Heart right ventricle (tissue), 16 donors: ENCODE results near the gene UBQLNL. TPM values are rescaled to one million over a fixed set of nuclear protein-coding genes. Genes with fewer than 3 reads are reported as not detected.

Source experiments
- ATAC-seq, 8 donors: fragments of 200-7000 bp; cut with Tn5 transposase; one replicate each; pipeline ENCODE4 v1.9.1; 2020; ENCODE audit warnings: mild to moderate bottlenecking in 8 of 8, moderate library complexity in 8 of 8, moderate number of reproducible peaks in 1 of 8
- DNase-seq, 2 donors: peaks; one replicate each; pipeline ENCODE4 v3.0.0-alpha.2; 2020
- H3K27ac ChIP-seq, 10 donors: fragments of 200-600 bp; sonication (generic) in 2 of 10; one replicate each; pipeline versions ENCODE4 v1.5.0 to v1.8.0; 2020 to 2022; ENCODE audit warnings: mild to moderate bottlenecking in 3 of 10
- H3K27me3 ChIP-seq, 7 donors: fragments of 200-600 bp; one replicate each; pipeline ENCODE4 v1.8.0; 2021 to 2022; ENCODE audit warnings: mild to moderate bottlenecking in 2 of 7
- H3K36me3 ChIP-seq, 9 donors: fragments of 200-600 bp; sonication (generic) in 1 of 9; one replicate each; pipeline versions ENCODE4 v1.5.0 to v1.8.0; 2020 to 2022; ENCODE audit warnings: mild to moderate bottlenecking in 2 of 9
- H3K4me1 ChIP-seq, 9 donors: fragments of 200-600 bp; sonication (generic) in 1 of 9; one replicate each; pipeline versions ENCODE4 v1.5.0 to v1.8.0; 2020 to 2022; ENCODE audit warnings: mild to moderate bottlenecking in 4 of 9
- H3K4me3 ChIP-seq, 10 donors: fragments of 200-600 bp; sonication (generic) in 2 of 10; one replicate each; pipeline versions ENCODE4 v1.5.0 to v1.8.0; 2020 to 2022; ENCODE audit warnings: mild to moderate bottlenecking in 7 of 10, moderate library complexity in 2 of 10
- H3K9me3 ChIP-seq, 11 donors: fragments of 200-600 bp in 10 of 11; sonication (generic) in 2 of 11; one replicate each; pipeline versions ENCODE4 v1.5.0 to v1.8.0; 2013 to 2022; ENCODE audit warnings: mild to moderate bottlenecking in 2 of 11, control low read depth in 1 of 11, moderate library complexity in 1 of 11
- WGBS, 2 donors: extraction: QIAGEN DNeasy Blood & Tissue Kit; methylation state at CpG; one replicate each; pipeline ENCODE4 v1.1.7; 2013; ENCODE audit warnings: inconsistent platforms in 1 of 2; 5-methylcytosine and 5-hydroxymethylcytosine counted together
- intact Hi-C, 10 donors: fragments of 100-400 bp; cut with DNase I; formaldehyde crosslinking; loops; one replicate each; pipeline versions ENCODE4 v1.11.1 to v1.14.2; 2022
- polyA plus RNA-seq, 2 donors: library from polyadenylated mRNA; stranded (reverse); fragments of 200-250 nt; gene quantifications; one replicate each; pipeline ENCODE4 v1.2.3, GENCODE V29; 2013
- total RNA-seq, 10 donors: library from RNA; stranded (reverse); fragmentation: NEBNext Ultra II Directional in 3 of 10; extraction: Animal tissue kit (Norgen Biotek cat#: 25700) in 3 of 10; gene quantifications; one replicate each; pipeline versions ENCODE4 v1.2.1 to v1.2.4, GENCODE V29; 2021 to 2023
- TF ChIP-seq, protein P1 (sequence below), 9 donors: fragments of 200-600 bp; sonication (generic) in 2 of 9; IDR thresholded peaks; one replicate each; pipeline versions ENCODE4 v1.5.0 to v1.8.0; 2021 to 2022; ENCODE audit warnings: antibody characterized with exemption in 9 of 9, mild to moderate bottlenecking in 5 of 9, moderate library complexity in 1 of 9
- donor health status: Arrhythmogenic right ventricular cardiomyopathy.
- donor health status: ischemic (EF 13 %, LVEDD 7.1; RV severe dilation, severe dysfunction).
- donor health status: healthy with polysubstance abuse.
- donor health status: DM: no; HTN: yes; CAD: no.
- donor health status: DM: no; HTN: no; CAD: no.
- donor health status: ischemic (EF 25% LVEDD 6.9; RV normal size, moderate dysfunction).
- donor health status: ischemic (EF 25% LVEDD 5.7; RV mildly dilated, moderate dysfunction).
- donor health status: healthy.
- donor health status: DM: yes; HTN: yes; CAD: no.
- donor health status: Ischemic cardiomyopathy.
- donor health status: ischemic (EF 35%, LVEDD 5.7; RV mildly dilated, moderate dysfunction).
- donor health status: nonischemic (EF 11% LVEDD 7.7; RV severe dilation, severe dysfunction).
- donor health status: DM: yes; HTN: yes; CAD: no.
- donor health status: PGD.
- donor health status: ischemic (EF 29% LVEDD 5.4; RV normal size, mild dysfunction).
- donor health status: nonischemic (EF 23%, LVEDD 6.1; RV moderate dilation, normal function).

UBQLNL gene
- total and polyA plus RNA-seq, 12 donors, result 0.10 to 0.80 (median 0.13) TPM; not detected in 5

DNA sequence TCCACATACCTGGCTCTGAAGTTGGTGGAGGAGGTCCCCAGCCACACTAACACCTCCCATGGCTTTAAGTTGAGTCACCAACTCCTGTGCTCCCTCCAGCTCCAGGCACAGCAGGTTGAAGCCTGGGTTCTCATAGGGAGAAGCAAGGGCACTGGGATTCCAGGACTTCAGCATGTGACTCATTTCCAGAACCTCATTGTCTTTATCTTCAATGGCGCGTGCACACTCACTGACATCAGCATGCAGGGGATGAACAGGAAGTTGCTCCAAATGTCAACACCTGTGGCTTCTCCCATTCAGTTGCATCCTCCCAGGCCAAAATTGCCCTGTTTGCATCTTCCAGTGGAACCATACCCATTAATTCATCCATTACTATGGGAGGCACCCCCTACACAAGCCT lies 5.8 kb upstream of the UBQLNL start:
- no peaks in the 10 kb centered on the region for H3K9me3 ChIP-seq
- ATAC-seq (no peak), DNase-seq (no peak)
- H3K27ac ChIP-seq, result no peak overlapping the region
- H3K4me3 ChIP-seq, result no peak overlapping the region
- peaks cover 0 to 4% (median 0%) of the 10 kb centered on the region in 7 donors for H3K27me3 ChIP-seq
- H3K4me1 ChIP-seq, result no peaks in the 10 kb centered on the region
- H3K36me3 ChIP-seq, result no peaks in the 10 kb centered on the region
- intact Hi-C loops, result no loop called here
- 65 to 78% methylated on average over 2 of the region's 2 CpGs for WGBS, 2 donors
- TF ChIP-seq, protein P1, sequence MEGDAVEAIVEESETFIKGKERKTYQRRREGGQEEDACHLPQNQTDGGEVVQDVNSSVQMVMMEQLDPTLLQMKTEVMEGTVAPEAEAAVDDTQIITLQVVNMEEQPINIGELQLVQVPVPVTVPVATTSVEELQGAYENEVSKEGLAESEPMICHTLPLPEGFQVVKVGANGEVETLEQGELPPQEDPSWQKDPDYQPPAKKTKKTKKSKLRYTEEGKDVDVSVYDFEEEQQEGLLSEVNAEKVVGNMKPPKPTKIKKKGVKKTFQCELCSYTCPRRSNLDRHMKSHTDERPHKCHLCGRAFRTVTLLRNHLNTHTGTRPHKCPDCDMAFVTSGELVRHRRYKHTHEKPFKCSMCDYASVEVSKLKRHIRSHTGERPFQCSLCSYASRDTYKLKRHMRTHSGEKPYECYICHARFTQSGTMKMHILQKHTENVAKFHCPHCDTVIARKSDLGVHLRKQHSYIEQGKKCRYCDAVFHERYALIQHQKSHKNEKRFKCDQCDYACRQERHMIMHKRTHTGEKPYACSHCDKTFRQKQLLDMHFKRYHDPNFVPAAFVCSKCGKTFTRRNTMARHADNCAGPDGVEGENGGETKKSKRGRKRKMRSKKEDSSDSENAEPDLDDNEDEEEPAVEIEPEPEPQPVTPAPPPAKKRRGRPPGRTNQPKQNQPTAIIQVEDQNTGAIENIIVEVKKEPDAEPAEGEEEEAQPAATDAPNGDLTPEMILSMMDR (IDR thresholded peaks at IDR 0.05), result no peak

DNA sequence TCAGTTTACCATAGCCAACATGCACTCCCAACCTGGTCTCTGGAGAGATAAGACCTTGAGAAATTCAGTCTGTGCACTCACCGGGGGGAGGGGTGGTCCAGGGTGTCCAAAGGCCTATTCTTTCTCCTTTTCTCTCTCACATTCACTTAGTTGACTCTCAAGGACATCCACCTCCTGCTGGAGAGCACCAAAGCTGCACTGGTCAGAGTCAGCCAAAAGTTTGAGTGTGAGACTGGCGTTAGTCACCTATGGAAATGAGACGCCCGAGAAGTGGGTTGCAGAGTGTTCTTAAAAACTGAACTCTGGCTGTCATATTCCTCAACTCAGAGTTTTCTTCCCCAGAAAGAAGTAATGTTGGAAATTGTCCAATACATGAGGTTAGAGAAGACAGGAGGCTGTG lies 5.0 kb upstream of the UBQLNL start:
- no peak for ATAC-seq
- intact Hi-C loops, result no loop called here
- DNase-seq, result no peak
- no peaks in the 10 kb centered on the region for H3K4me1 ChIP-seq
- H3K27ac ChIP-seq, result no peak overlapping the region
- 91 to 94% methylated on average over 4 of the region's 4 CpGs for WGBS, 2 donors
- no peak overlapping the region for H3K4me3 ChIP-seq
- H3K9me3 ChIP-seq, result no peaks in the 10 kb centered on the region
- peaks cover 0 to 4% (median 0%) of the 10 kb centered on the region in 7 donors for H3K27me3 ChIP-seq
- TF ChIP-seq, protein P1 (IDR thresholded peaks at IDR 0.05), result no peak
- no peaks in the 10 kb centered on the region for H3K36me3 ChIP-seq

DNA sequence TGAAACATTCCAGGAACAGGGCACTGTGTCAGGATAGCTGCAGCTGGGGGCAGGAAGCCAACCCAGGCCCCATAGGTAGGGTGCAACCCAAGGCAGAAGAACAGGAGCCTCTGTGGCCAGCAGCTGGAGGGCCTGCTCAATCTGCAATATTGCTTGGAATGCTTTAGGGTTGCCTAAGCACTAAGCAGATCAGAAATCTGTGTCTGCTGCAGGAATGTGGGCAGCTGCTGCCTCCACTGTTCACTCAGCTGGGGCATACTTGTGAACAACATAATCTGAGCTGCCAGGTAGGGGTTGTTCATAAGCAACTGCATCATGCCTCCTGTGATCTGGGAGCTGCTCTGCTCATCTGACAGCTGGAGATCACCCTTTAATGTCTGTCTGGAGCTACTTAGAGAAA lies 1.7 kb downstream of the UBQLNL start:
- intact Hi-C loops, result no loop called here
- Histone ChIP-seq H3K27ac (no peak overlapping the region), H3K36me3 (no peaks in the 10 kb centered on the region), H3K27me3 (no peaks in the 10 kb centered on the region), H3K9me3 (no peaks in the 10 kb centered on the region), H3K4me1 (no peaks in the 10 kb centered on the region), H3K4me3 (no peak overlapping the region)
- DNase-seq, result no peak
- TF ChIP-seq, protein P1 (IDR thresholded peaks at IDR 0.05), result no peak
- no peak for ATAC-seq

GRCh38 chr11:5509803-5510202 lies 6.7 kb downstream of the UBQLNL start, which contains the start of gene UBQLN3:
Gene UBQLN3, minus strand, starts transcription at chr11:5509957. Its CDS starts 399 bp downstream, at chr11:5509558.
- no peak for DNase-seq
- no peak within 1 kb of the TSS for H3K4me3 ChIP-seq
- H3K36me3 ChIP-seq, result no peaks in the 10 kb centered on the region
- H3K27me3 ChIP-seq, result no peaks in the 10 kb centered on the region
- TF ChIP-seq, protein P1 (IDR thresholded peaks at IDR 0.05), result no peak
- H3K27ac ChIP-seq, result no peak within 1 kb of the TSS
- ATAC-seq, result no peak
- intact Hi-C loops, result no loop called here
- H3K9me3 ChIP-seq, result no peaks in the 10 kb centered on the region
- H3K4me1 ChIP-seq, result no peaks in the 10 kb centered on the region
- WGBS, 2 donors, result 81 to 85% methylated on average over 4 of the region's 4 CpGs
